ENCODE results near the gene RAB39A.

The RAB39A gene

GRCh38 chr11:107996006-107996776 lies 67.9 kb downstream of the RAB39A start:
- no peak for DNase-seq

GRCh38 chr11:107998761-107999160 lies 70.5 kb downstream of the RAB39A start:
- Histone ChIP-seq H3K4me3 (no peak overlapping the region), H3K9me3 (no peaks in the 10 kb centered on the region), H3K27me3 (no peaks in the 10 kb centered on the region), H3K36me3 (no peaks in the 10 kb centered on the region), H3K4me1 (no peaks in the 10 kb centered on the region), H3K27ac (no peak overlapping the region)
- DNase-seq: no peak
- no peak for TF ChIP-seq CTCF (IDR thresholded peaks at IDR 0.05)
- intact Hi-C loops (cut with DNase I; ENCODE audit: low total_unique reads): no loop called here

More at GRCh38 chr11:107996006-107996776, 67.9 kb downstream of the RAB39A start:
- no peaks in the 10 kb centered on the region for H3K27me3 ChIP-seq
- H3K4me3 ChIP-seq: no peak overlapping the region
- no peak for TF ChIP-seq CTCF (IDR thresholded peaks at IDR 0.05)
- no peaks in the 10 kb centered on the region for H3K9me3 ChIP-seq
- no peak overlapping the region for H3K27ac ChIP-seq
- no peaks in the 10 kb centered on the region for H3K36me3 ChIP-seq
- intact Hi-C loops (cut with DNase I; ENCODE audit: low total_unique reads): no loop called here
- no peaks in the 10 kb centered on the region for H3K4me1 ChIP-seq

GRCh38 chr11:107999759-108000455 lies 71.7 kb downstream of the RAB39A start:
- DNase-seq: no peak
- no peaks in the 10 kb centered on the region for H3K36me3 ChIP-seq
- no peak overlapping the region for H3K4me3 ChIP-seq
- intact Hi-C loops (cut with DNase I; ENCODE audit: low total_unique reads): loop anchor here (10.0 kb wide), 1 partner anchor 435 kb away; the partner anchor contains the start of gene ALKBH8
- no peaks in the 10 kb centered on the region for H3K4me1 ChIP-seq
- no peaks in the 10 kb centered on the region for H3K9me3 ChIP-seq
- no peak overlapping the region for H3K27ac ChIP-seq
- TF ChIP-seq CTCF (IDR thresholded peaks at IDR 0.05): peak in 1 of 2 experiments; percentile 6
- H3K27me3 ChIP-seq: no peaks in the 10 kb centered on the region

GRCh38 chr11:108002476-108002875 lies 74.2 kb downstream of the RAB39A start:
- TF ChIP-seq CTCF (IDR thresholded peaks at IDR 0.05): no peak
- Histone ChIP-seq H3K27ac (no peak overlapping the region), H3K9me3 (no peaks in the 10 kb centered on the region), H3K36me3 (no peaks in the 10 kb centered on the region), H3K4me1 (no peaks in the 10 kb centered on the region), H3K4me3 (no peak overlapping the region), H3K27me3 (no peaks in the 10 kb centered on the region)
- intact Hi-C loops (cut with DNase I; ENCODE audit: low total_unique reads): loop anchor here (10.0 kb wide), 1 partner anchor 438 kb away; the partner anchor contains the start of gene ALKBH8
- DNase-seq: no peak

GRCh38 chr11:108003623-108004022 lies 75.4 kb downstream of the RAB39A start:
- intact Hi-C loops (cut with DNase I; ENCODE audit: low total_unique reads): loop anchor here (10.0 kb wide), 1 partner anchor 439 kb away; the partner anchor contains the start of gene ALKBH8
- no peak for TF ChIP-seq CTCF (IDR thresholded peaks at IDR 0.05)
- H3K27ac ChIP-seq: no peak overlapping the region
- no peaks in the 10 kb centered on the region for H3K27me3 ChIP-seq
- H3K4me3 ChIP-seq: no peak overlapping the region
- H3K9me3 ChIP-seq: no peaks in the 10 kb centered on the region
- no peaks in the 10 kb centered on the region for H3K36me3 ChIP-seq
- no peaks in the 10 kb centered on the region for H3K4me1 ChIP-seq
- DNase-seq: no peak

All from tibial artery (tissue), 4 donors.